Kidney epithelial cell (primary cell): ENCODE results near the gene TMEM214. TPM values are rescaled to one million over a fixed set of nuclear protein-coding genes. Genes with fewer than 3 reads are reported as not detected.

Experiments
- DNase-seq: peaks from one replicate; pipeline ENCODE4 v3.0.0-alpha.2; 2010; ENCODE audit warnings: low read depth
- H3K27me3 ChIP-seq: 2 replicates; pipeline ENCODE4 v1.6.0; 2011; ENCODE audit warnings: low read length; ENCODE audit not compliant: control insufficient read depth, insufficient read depth
- H3K36me3 ChIP-seq: 2 replicates; pipeline ENCODE4 v1.5.1; 2011; ENCODE audit warnings: low read length; ENCODE audit not compliant: control insufficient read depth, insufficient read depth
- H3K4me3 ChIP-seq: 2 replicates; pipeline ENCODE4 v1.5.1; 2011; ENCODE audit warnings: low read depth, mild to moderate bottlenecking, control low read depth, low read length
- CTCF ChIP-seq: IDR thresholded peaks from 2 replicates; pipeline ENCODE4 v1.5.1; 2011; ENCODE audit warnings: mild to moderate bottlenecking, moderate library complexity, low read length, control low read depth, inconsistent platforms; ENCODE audit not compliant: insufficient read depth, poor library complexity, severe bottlenecking
- total RNA-seq: library from RNA; depleted of rRNA; stranded (reverse); fragments of >200 nt; gene quantifications from 2 replicates; pipeline ENCODE4 v1.2.3, GENCODE V29; 2015

Gene TMEM214
- total RNA-seq, 1 donor from 2014 or later = 27.0 TPM

GRCh38 chr2:27007416-27008374 lies 25.1 kb upstream of the TMEM214 start:
- DNase-seq = no peak
- TF ChIP-seq CTCF = no peak
- H3K27me3 ChIP-seq = no peaks in the 10 kb centered on the region
- H3K4me3 ChIP-seq = no peak overlapping the region
- H3K36me3 ChIP-seq = no peaks in the 10 kb centered on the region

GRCh38 chr2:27008678-27009077 lies 24.1 kb upstream of the TMEM214 start:
- H3K27me3 ChIP-seq = no peaks in the 10 kb centered on the region
- no peaks in the 10 kb centered on the region for H3K36me3 ChIP-seq
- H3K4me3 ChIP-seq = no peak overlapping the region
- DNase-seq = no peak
- TF ChIP-seq CTCF = no peak

- Histone ChIP-seq H3K4me3 (no peak overlapping the region), H3K27me3 (no peaks in the 10 kb centered on the region), H3K36me3 (no peaks in the 10 kb centered on the region)
- no peak for TF ChIP-seq CTCF
- no peak for DNase-seq
These were observed 23.7 kb upstream of the TMEM214 start for GRCh38 chr2:27009083-27009482.

GRCh38 chr2:27009716-27010115 lies 23.0 kb upstream of the TMEM214 start:
- Histone ChIP-seq H3K4me3 (no peak overlapping the region), H3K36me3 (no peaks in the 10 kb centered on the region), H3K27me3 (no peaks in the 10 kb centered on the region)
- no peak for DNase-seq
- no peak for TF ChIP-seq CTCF

GRCh38 chr2:27010139-27010538 lies 22.6 kb upstream of the TMEM214 start:
- no peak overlapping the region for H3K4me3 ChIP-seq
- DNase-seq = no peak
- no peaks in the 10 kb centered on the region for H3K36me3 ChIP-seq
- H3K27me3 ChIP-seq = no peaks in the 10 kb centered on the region
- no peak for TF ChIP-seq CTCF
